WI38 (cell line): ENCODE data around the gene SLC9A9.
"Not testable (repeated sequence)": the region's sequence is repeated elsewhere in the genome, so short reads cannot be mapped to it uniquely, and the experiment has no call there.

Experiments
- H3K4me3 ChIP-seq: 2 replicates; pipeline ENCODE4 v1.5.1; 2011; ENCODE audit warnings: low read depth, mild to moderate bottlenecking, control low read depth, low read length
- TF ChIP-seq, protein P1 (sequence below): IDR thresholded peaks from 2 replicates; pipeline ENCODE4 v1.5.1; 2012; ENCODE audit warnings: low read depth, mild to moderate bottlenecking, control low read depth, low read length

SLC9A9 gene

DNA sequence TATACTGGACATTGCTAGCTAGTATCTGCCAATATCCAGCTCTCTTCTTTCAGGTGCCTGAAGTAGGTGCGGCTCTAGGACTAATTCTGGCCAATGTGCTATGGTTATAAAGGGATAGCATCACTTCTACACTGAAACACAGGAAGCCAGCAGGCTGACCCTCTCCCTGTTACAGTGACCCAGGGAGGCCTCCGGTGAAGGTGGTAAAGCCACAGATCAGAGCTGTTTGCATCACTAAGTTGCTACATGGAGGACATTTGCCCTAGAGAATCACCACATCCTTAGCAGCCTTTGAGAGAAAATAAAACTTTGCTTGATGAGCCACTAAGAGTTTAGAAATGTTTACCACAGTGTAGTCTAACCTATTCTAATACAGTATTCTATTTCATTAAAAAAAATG, 567.3 kb downstream of the SLC9A9 start:
- TF ChIP-seq, protein P1, sequence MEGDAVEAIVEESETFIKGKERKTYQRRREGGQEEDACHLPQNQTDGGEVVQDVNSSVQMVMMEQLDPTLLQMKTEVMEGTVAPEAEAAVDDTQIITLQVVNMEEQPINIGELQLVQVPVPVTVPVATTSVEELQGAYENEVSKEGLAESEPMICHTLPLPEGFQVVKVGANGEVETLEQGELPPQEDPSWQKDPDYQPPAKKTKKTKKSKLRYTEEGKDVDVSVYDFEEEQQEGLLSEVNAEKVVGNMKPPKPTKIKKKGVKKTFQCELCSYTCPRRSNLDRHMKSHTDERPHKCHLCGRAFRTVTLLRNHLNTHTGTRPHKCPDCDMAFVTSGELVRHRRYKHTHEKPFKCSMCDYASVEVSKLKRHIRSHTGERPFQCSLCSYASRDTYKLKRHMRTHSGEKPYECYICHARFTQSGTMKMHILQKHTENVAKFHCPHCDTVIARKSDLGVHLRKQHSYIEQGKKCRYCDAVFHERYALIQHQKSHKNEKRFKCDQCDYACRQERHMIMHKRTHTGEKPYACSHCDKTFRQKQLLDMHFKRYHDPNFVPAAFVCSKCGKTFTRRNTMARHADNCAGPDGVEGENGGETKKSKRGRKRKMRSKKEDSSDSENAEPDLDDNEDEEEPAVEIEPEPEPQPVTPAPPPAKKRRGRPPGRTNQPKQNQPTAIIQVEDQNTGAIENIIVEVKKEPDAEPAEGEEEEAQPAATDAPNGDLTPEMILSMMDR = no peak
- no peak overlapping the region for H3K4me3 ChIP-seq

DNA sequence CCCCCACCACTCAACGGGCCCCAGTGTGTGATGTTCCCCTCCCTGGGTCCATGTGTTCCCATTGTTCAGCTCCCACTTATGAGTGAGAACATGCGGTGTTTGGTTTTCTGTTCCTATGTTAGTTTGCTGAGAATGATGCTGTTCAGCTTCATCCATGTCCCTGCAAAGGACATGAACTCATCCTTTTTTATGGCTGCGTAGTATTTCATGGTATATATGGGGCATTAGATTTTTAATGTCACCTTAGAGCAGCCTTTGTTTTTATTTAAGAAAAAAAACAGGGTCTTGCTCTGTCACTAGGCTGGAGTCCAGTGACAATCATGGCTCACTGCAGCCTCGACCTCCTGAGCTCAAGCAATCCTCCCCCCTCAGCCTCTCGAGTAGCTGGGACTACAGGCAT, 568.7 kb downstream of the SLC9A9 start:
- not testable (repeated sequence) for H3K4me3 ChIP-seq

DNA sequence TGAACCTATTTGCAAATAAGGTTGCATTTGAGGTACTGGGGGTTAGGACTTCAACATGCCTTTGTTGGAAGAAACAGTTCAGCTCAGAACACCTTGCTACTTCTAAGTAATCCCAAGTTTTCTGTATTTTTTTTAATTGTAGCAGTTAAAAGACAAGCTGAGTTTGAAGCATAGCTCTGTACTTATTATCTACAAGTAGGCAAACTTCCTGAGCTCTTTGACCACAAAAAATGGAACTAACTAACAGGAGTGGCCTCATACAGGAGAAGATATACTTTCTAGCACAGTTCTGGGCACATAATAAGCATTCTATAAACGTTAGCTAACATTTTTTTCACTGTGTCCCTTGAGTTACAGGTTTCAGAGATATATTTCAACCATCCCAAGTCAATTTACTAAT, 569.5 kb downstream of the SLC9A9 start:
- TF ChIP-seq, protein P1 = no peak

DNA sequence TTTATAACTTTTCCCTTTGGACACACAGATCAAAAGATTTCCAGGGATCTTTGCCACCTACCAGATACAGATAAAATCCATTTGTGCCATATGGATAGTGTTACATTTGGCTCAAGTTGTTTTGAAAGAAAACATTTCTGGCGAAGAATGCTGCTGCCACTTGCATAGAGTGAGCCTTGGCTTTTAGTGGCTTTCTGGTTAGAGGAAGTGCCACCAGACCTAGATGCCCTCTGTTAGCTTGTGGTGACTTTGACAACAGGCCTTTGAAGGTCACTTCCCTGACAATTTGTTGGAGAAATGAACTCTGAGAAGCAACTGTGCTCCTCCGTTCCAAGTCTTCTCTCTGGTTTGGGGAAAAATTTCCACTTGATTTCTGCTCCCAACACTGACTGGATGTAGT, 570.7 kb downstream of the SLC9A9 start:
- H3K4me3 ChIP-seq = no peak overlapping the region
- TF ChIP-seq, protein P1 = no peak

More for the DNA sequence above, 569.5 kb downstream of the SLC9A9 start:
- H3K4me3 ChIP-seq = no peak overlapping the region

DNA sequence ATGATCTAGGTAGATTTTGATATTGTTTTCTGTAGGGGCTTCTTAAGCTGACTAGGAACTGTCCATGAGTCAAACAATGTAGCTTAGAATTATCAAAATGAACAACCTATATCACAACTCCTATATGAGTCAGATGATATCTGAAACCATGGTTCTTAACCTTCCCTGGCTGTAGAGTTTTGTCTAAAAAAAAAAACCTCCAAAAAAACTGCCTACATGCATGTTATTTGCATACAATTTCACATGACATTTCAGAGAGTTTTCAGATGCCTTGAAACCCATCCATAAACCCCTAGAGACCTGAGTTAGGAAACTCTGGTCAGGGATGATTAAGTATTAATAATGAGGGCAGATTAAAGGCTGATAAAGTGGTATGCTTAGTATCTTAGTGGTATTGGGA, 571.7 kb downstream of the SLC9A9 start:
- TF ChIP-seq, protein P1 = no peak
- H3K4me3 ChIP-seq = no peak overlapping the region

DNA sequence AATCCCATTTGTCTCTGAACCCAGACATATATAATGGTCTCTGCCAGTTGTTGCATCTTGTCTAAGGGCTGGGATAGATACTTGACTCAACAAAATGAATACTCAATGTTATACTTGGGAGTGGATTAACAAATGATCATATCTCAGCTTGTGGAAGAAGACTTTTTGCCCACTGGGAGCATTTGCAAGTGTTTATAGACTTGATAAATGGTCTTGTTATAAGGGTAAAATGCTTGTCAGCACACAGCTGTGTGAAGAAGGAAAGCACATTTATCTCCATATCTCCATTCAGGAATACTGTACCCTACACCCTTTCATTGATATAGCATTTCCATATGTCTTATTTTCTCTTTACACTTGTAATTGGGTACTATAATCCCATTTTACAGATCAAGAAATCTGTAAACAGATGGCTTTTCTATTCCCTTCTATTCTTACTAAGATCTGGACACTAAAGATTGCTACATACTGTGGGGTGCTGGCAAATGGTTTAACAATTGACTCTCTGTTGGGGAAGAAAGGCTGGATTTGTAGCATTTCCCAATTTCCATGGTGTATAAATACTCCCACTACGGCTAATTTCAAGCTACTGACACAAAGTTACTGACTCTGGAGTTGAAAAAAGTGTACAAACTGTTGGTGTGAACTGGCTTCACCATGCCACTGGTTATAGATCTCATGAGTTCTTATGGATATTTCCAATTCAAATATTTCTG, 574.1 kb downstream of the SLC9A9 start:
- TF ChIP-seq, protein P1 = no peak
- no peak overlapping the region for H3K4me3 ChIP-seq

DNA sequence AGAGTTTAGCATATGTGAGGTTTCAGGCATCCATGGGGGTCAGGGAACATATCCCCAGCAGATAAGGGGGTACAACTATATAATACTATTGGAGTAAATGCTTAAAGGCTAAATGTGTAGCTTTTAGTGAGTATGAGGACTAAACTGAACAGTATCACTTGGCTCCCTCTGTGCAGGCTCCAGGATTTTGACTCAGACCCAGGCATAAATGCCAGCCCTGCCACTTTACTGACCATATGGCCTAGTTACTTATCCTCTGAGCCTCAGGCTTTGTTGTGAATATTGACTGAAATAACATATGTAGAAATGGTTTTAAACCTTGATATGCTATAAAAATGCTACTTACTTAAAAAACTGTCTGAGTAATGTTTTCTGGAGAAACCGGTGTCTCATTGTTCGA, 577.1 kb downstream of the SLC9A9 start:
- TF ChIP-seq, protein P1 = no peak
- no peak overlapping the region for H3K4me3 ChIP-seq

DNA sequence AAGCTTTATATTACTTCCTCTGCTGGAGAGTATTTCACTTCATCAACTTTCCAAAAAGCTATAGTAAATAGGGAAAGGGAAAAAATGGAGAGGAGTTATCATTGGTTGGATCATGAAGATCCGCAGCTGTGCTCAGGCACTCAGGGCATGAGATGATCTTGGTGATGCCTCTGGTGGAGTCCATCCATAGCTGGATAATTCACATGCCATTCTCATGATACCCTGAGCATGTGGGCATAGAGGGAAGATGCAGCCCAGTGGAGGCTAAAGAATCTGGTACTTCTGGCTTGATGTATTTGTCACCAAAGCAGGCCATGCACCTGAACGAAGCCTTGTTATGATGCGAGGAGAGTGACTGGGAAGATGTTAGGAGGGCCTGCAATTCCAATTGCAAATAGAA, 578.5 kb downstream of the SLC9A9 start:
- TF ChIP-seq, protein P1 = no peak
- H3K4me3 ChIP-seq = no peak overlapping the region
